HEK293 (cell line): ENCODE results near the gene ELF1.

Experiments
- CTCF ChIA-PET: fragments of 350-600 bp; formaldehyde crosslinking; extraction: SDS; loops from one replicate; lab custom pipeline; 2021; ENCODE audit warnings: antibody characterized with exemption; lab: Yijun Ruan, JAX
- POLR2A ChIA-PET: fragments of 300-600 bp; formaldehyde crosslinking; extraction: SDS; loops from one replicate; lab custom pipeline; 2020; ENCODE audit warnings: antibody characterized with exemption, inconsistent platforms; lab: Yijun Ruan, JAX
- H3K27ac ChIP-seq: fragments of 200-500 bp; sonication (Bioruptor generic); 2 replicates; pipeline ENCODE4 v1.5.1; 2014; ENCODE audit warnings: low read depth, low read length, control low read depth, inconsistent platforms; ENCODE audit errors: extremely low read depth
- H3K36me3 ChIP-seq, 2 experiments: fragments of 200-500 bp in 1 of 2; sonication (Bioruptor generic) in 1 of 2; 1 replicate in 1 of 2; 2 replicates in 1 of 2; pipeline ENCODE4 v1.5.1; 2014 to 2017; ENCODE audit warnings: inconsistent platforms in 2 of 2, low read length in 2 of 2; ENCODE audit not compliant: control insufficient read depth in 2 of 2, insufficient read depth in 1 of 2
- H3K4me1 ChIP-seq: fragments of 200-500 bp; sonication (Bioruptor generic); 2 replicates; pipeline ENCODE4 v1.5.1; 2014; ENCODE audit warnings: mild to moderate bottlenecking, low read length, inconsistent platforms; ENCODE audit not compliant: control insufficient read depth, insufficient read depth
- H3K4me3 ChIP-seq: 2 replicates; pipeline ENCODE4 v1.5.1; 2011; ENCODE audit warnings: low read depth, mild to moderate bottlenecking, control low read depth, low read length, moderate library complexity
- H3K9me3 ChIP-seq: fragments of 200-500 bp; sonication (Bioruptor generic); 2 replicates; pipeline ENCODE4 v1.5.1; 2014; ENCODE audit warnings: low read depth, low read length, inconsistent platforms; ENCODE audit not compliant: control insufficient read depth, insufficient read depth
- IKZF3 ChIP-seq: fragments of 450-650 bp; IDR thresholded peaks from 2 replicates; pipeline ENCODE4 v1.5.0; 2018; ENCODE audit warnings: missing biosample characterization, mild to moderate bottlenecking, missing genetic modification characterization, moderate library complexity
- MYNN ChIP-seq: fragments of 450-650 bp; formaldehyde crosslinking; IDR thresholded peaks from 2 replicates; pipeline ENCODE4 v1.5.1; 2016; ENCODE audit warnings: missing biosample characterization, missing genetic modification characterization, borderline replicate concordance
- ZBTB21 ChIP-seq: fragments of 450-650 bp; formaldehyde crosslinking; IDR thresholded peaks from 2 replicates; pipeline ENCODE4 v1.5.1; 2017; ENCODE audit warnings: missing biosample characterization, missing genetic modification characterization
- ZNF138 ChIP-seq: fragments of 450-650 bp; formaldehyde crosslinking; IDR thresholded peaks from 2 replicates; pipeline ENCODE4 v1.5.1; 2016; ENCODE audit warnings: missing biosample characterization, missing genetic modification characterization, borderline replicate concordance
- ZNF324 ChIP-seq: fragments of 450-650 bp; formaldehyde crosslinking; IDR thresholded peaks from 2 replicates; pipeline ENCODE4 v1.5.1; 2016; ENCODE audit warnings: missing biosample characterization, missing genetic modification characterization
- ZNF623 ChIP-seq: fragments of 450-650 bp; formaldehyde crosslinking; IDR thresholded peaks from 2 replicates; pipeline ENCODE4 v1.5.1; 2016; ENCODE audit warnings: missing biosample characterization, missing genetic modification characterization
- TF ChIP-seq, protein P1 (sequence below): fragments of 450-650 bp; formaldehyde crosslinking; IDR thresholded peaks from 2 replicates; pipeline ENCODE4 v1.5.1; 2016; ENCODE audit warnings: missing biosample characterization, missing genetic modification characterization, low read depth
- TF ChIP-seq, protein P2 (sequence below): fragments of 450-650 bp; formaldehyde crosslinking; IDR thresholded peaks from 2 replicates; pipeline ENCODE4 v1.5.1; 2016; ENCODE audit warnings: missing biosample characterization, missing genetic modification characterization, borderline replicate concordance
- TF ChIP-seq, protein P3 (sequence below): fragments of 450-650 bp; formaldehyde crosslinking; IDR thresholded peaks from 2 replicates; pipeline ENCODE4 v1.5.1; 2016; ENCODE audit warnings: missing biosample characterization, missing genetic modification characterization, borderline replicate concordance
- TF ChIP-seq, protein P4 (sequence below): IDR thresholded peaks from 2 replicates; pipeline ENCODE4 v1.6.1; 2011; ENCODE audit warnings: mild to moderate bottlenecking, low read depth, low read length, borderline replicate concordance
- TF ChIP-seq, protein P5 (sequence below): fragments of 450-650 bp; formaldehyde crosslinking; IDR thresholded peaks from 2 replicates; pipeline ENCODE4 v1.5.1; 2016; ENCODE audit warnings: missing biosample characterization, missing genetic modification characterization

The ELF1 gene

DNA sequence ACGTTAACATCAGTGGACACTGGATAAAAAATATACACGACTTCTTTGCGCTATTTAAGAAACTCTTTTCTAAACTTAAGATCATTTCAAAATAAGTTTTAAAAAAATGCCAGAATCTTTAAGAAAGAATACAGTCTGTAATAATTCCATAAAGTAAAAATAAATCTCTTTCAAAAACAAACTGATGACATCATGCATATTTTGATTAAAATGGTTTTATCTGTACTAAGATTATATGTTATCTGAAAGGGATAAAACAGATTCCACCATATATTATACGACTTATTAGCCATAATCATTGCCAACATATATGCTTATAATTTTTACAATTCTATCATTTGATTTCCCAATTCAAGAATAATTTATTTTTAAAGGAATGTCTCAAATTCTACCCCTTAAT, 15.3 kb upstream of the ELF1 start:
- Histone ChIP-seq H3K4me1 (no peaks in the 10 kb centered on the region), H3K4me3 (no peak overlapping the region), H3K9me3 (no peaks in the 10 kb centered on the region), H3K27ac (no peak overlapping the region), H3K36me3 (no peaks in the 10 kb centered on the region)
- TF ChIP-seq ZNF138 (tag by site-specific recombination) (no peak), ZBTB21 (tag by site-specific recombination) (no peak), ZNF324 (no peak)
- TF ChIP-seq, protein P1, sequence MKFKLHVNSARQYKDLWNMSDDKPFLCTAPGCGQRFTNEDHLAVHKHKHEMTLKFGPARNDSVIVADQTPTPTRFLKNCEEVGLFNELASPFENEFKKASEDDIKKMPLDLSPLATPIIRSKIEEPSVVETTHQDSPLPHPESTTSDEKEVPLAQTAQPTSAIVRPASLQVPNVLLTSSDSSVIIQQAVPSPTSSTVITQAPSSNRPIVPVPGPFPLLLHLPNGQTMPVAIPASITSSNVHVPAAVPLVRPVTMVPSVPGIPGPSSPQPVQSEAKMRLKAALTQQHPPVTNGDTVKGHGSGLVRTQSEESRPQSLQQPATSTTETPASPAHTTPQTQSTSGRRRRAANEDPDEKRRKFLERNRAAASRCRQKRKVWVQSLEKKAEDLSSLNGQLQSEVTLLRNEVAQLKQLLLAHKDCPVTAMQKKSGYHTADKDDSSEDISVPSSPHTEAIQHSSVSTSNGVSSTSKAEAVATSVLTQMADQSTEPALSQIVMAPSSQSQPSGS (tag by site-specific recombination): peak; percentile 75
- TF ChIP-seq, protein P2, sequence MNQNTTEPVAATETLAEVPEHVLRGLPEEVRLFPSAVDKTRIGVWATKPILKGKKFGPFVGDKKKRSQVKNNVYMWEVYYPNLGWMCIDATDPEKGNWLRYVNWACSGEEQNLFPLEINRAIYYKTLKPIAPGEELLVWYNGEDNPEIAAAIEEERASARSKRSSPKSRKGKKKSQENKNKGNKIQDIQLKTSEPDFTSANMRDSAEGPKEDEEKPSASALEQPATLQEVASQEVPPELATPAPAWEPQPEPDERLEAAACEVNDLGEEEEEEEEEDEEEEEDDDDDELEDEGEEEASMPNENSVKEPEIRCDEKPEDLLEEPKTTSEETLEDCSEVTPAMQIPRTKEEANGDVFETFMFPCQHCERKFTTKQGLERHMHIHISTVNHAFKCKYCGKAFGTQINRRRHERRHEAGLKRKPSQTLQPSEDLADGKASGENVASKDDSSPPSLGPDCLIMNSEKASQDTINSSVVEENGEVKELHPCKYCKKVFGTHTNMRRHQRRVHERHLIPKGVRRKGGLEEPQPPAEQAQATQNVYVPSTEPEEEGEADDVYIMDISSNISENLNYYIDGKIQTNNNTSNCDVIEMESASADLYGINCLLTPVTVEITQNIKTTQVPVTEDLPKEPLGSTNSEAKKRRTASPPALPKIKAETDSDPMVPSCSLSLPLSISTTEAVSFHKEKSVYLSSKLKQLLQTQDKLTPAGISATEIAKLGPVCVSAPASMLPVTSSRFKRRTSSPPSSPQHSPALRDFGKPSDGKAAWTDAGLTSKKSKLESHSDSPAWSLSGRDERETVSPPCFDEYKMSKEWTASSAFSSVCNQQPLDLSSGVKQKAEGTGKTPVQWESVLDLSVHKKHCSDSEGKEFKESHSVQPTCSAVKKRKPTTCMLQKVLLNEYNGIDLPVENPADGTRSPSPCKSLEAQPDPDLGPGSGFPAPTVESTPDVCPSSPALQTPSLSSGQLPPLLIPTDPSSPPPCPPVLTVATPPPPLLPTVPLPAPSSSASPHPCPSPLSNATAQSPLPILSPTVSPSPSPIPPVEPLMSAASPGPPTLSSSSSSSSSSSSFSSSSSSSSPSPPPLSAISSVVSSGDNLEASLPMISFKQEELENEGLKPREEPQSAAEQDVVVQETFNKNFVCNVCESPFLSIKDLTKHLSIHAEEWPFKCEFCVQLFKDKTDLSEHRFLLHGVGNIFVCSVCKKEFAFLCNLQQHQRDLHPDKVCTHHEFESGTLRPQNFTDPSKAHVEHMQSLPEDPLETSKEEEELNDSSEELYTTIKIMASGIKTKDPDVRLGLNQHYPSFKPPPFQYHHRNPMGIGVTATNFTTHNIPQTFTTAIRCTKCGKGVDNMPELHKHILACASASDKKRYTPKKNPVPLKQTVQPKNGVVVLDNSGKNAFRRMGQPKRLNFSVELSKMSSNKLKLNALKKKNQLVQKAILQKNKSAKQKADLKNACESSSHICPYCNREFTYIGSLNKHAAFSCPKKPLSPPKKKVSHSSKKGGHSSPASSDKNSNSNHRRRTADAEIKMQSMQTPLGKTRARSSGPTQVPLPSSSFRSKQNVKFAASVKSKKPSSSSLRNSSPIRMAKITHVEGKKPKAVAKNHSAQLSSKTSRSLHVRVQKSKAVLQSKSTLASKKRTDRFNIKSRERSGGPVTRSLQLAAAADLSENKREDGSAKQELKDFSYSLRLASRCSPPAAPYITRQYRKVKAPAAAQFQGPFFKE (tag by site-specific recombination): no peak
- TF ChIP-seq, protein P3, sequence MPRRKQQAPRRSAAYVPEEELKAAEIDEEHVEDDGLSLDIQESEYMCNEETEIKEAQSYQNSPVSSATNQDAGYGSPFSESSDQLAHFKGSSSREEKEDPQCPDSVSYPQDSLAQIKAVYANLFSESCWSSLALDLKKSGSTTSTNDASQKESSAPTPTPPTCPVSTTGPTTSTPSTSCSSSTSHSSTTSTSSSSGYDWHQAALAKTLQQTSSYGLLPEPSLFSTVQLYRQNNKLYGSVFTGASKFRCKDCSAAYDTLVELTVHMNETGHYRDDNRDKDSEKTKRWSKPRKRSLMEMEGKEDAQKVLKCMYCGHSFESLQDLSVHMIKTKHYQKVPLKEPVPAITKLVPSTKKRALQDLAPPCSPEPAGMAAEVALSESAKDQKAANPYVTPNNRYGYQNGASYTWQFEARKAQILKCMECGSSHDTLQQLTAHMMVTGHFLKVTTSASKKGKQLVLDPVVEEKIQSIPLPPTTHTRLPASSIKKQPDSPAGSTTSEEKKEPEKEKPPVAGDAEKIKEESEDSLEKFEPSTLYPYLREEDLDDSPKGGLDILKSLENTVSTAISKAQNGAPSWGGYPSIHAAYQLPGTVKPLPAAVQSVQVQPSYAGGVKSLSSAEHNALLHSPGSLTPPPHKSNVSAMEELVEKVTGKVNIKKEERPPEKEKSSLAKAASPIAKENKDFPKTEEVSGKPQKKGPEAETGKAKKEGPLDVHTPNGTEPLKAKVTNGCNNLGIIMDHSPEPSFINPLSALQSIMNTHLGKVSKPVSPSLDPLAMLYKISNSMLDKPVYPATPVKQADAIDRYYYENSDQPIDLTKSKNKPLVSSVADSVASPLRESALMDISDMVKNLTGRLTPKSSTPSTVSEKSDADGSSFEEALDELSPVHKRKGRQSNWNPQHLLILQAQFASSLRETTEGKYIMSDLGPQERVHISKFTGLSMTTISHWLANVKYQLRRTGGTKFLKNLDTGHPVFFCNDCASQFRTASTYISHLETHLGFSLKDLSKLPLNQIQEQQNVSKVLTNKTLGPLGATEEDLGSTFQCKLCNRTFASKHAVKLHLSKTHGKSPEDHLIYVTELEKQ (tag by site-specific recombination): no peak
- CTCF ChIA-PET: no interaction called here
- POLR2A ChIA-PET: no interaction called here

DNA sequence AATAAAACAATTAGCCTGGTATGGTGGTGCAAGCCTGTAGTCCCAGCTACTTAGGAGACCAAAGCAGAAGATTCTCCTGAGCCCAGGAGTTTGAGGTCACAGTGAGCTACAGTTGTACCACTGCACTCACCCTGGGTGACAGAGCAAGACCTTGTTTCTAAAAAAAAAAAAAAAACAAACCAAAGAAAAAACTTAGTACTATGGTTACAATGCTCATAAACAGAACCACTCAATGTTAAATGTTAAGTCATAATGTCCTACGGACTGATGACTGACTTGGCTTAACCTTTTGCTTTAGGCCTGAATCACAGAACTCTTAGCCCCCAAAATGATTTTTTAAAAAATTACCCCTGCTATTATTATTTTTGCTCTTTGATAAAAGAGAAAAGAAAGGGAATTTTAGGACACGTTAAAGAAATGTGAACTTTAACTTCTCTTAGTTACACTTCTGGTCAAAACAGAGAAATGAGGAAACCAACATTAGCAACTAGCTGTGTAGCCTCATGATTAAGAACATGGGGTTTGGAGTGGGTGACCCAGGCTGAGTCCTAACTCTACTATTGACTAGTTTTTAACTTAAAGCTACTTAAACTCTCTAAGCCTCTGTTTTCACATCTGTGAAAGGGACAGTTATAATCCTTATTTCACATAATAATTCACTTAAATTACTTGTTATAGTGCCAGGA, 13.7 kb upstream of the ELF1 start:
- TF ChIP-seq, protein P4, sequence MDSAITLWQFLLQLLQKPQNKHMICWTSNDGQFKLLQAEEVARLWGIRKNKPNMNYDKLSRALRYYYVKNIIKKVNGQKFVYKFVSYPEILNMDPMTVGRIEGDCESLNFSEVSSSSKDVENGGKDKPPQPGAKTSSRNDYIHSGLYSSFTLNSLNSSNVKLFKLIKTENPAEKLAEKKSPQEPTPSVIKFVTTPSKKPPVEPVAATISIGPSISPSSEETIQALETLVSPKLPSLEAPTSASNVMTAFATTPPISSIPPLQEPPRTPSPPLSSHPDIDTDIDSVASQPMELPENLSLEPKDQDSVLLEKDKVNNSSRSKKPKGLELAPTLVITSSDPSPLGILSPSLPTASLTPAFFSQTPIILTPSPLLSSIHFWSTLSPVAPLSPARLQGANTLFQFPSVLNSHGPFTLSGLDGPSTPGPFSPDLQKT: no peak
- TF ChIP-seq ZNF623 (tag by site-specific recombination): no peak
- TF ChIP-seq, protein P5, sequence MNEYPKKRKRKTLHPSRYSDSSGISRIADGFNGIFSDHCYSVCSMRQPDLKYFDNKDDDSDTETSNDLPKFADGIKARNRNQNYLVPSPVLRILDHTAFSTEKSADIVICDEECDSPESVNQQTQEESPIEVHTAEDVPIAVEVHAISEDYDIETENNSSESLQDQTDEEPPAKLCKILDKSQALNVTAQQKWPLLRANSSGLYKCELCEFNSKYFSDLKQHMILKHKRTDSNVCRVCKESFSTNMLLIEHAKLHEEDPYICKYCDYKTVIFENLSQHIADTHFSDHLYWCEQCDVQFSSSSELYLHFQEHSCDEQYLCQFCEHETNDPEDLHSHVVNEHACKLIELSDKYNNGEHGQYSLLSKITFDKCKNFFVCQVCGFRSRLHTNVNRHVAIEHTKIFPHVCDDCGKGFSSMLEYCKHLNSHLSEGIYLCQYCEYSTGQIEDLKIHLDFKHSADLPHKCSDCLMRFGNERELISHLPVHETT: no peak
- no peak for TF ChIP-seq IKZF3 (tag by site-specific recombination)
- TF ChIP-seq MYNN (tag by site-specific recombination): no peak
- TF ChIP-seq, all 188 proteins: peak for 0
- Histone ChIP-seq H3K9me3 (no peaks in the 10 kb centered on the region), H3K36me3 (no peaks in the 10 kb centered on the region), H3K4me1 (no peaks in the 10 kb centered on the region), H3K27ac (no peak overlapping the region), H3K4me3 (no peak overlapping the region)
- ChIA-PET CTCF (interaction anchor here (0.7 kb wide), 1 partner anchor 98 kb away, joined by 3 read pairs; no protein-coding TSS in a partner anchor), POLR2A (no interaction called here)
